Fibroblast of skin of right biceps (primary cell): ENCODE results near the gene PXK.

Source experiments
- DNase-seq: peaks from one replicate; pipeline ENCODE4 v3.0.0-alpha.2; 2013

The PXK gene

DNA sequence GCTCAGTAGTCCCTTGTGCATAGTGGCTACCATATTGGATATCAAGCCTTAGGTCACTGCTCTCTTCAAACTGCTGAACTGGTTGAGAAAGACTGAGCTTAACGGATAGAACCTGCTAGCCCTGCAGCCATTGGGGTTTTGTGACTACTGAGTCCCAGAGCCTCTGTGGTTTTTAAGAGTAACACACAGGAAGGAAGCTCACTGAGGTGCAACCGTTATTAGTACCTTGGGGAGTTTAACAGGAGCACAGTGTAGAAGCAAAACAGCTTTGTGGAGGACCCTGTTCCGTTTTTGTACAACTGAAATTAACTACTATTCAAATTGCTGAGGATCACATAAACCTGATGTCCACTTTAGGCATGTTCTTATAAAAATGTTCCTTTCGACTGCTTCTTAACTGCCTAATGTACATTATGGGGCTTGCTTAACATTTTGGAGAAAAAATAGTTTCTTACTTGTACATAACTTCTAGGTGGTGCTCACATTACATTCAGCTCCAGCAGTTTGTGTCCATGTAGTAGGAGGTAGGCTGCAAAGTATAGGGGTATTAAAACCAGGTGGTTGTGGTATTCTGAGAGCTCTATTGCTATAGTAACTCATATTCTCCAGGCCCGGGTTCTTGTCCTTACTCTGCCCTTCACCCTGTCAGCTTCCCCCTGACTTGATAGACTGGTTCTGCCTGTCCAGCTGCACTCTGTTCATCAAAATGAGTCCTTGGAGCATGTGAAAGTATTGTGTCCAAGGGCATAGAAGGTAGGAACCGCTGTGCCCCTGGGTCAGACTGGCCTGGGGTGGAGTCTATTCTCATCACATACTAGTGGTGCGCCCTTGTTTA, 17.3 kb downstream of the PXK start:
- no peak for DNase-seq

DNA sequence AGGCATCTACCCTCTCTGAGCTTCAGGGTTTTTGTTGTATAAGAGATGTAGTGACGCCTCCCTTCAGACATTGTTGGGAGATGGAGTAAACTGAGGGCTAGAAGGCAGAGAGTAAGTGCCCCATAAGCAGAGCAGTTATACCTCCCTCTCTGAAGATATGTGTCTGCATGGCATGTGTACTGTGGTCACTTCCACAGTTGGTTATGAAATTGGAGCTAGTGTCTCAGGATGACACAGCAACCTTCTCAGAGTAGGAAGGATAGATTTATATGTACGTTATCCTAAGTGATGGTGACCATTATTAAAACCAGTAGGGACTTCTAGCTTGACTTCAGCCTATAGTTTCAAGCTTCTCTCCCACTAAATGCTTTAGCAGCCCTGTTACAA, 17.9 kb downstream of the PXK start:
- DNase-seq = no peak

DNA sequence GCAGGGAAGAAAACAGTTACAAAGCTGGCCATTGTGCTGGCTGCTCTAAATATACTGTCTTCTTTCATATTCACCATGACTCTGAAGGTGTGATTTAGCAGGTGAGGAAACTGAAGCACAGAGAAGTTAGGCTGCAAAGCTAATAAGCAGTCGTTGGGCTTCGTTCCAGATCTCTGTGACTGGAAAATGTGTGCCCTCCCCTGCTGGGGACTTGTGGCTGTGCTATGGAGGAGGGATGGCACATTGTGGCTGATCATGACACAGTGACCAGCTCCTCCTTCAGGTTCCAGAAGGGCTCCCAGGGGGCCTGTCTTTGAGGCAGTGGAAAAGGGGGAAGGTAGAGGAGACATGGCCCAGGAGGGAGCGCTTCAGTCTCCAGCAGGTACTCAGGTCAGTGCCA, 19.2 kb downstream of the PXK start:
- DNase-seq = no peak

DNA sequence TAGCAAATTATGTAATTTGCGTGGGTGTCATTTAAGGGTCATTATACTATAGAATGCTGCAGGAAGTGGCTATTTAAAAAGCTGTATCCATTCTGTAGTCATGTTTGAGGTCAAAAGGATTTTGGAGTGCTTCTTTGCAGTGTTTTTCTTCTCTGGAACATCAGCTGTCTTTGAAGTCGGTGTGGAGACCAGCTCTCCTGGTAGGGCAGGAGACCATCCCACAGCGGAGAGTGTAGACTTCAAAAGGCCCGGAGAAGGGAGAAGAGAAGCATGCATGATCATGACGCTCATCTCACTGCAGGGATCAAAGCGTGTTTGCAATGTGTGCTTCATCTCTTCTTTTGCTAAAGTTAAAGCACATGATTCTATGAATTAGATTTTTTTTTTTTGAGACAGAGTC, 19.9 kb downstream of the PXK start:
- no peak for DNase-seq

DNA sequence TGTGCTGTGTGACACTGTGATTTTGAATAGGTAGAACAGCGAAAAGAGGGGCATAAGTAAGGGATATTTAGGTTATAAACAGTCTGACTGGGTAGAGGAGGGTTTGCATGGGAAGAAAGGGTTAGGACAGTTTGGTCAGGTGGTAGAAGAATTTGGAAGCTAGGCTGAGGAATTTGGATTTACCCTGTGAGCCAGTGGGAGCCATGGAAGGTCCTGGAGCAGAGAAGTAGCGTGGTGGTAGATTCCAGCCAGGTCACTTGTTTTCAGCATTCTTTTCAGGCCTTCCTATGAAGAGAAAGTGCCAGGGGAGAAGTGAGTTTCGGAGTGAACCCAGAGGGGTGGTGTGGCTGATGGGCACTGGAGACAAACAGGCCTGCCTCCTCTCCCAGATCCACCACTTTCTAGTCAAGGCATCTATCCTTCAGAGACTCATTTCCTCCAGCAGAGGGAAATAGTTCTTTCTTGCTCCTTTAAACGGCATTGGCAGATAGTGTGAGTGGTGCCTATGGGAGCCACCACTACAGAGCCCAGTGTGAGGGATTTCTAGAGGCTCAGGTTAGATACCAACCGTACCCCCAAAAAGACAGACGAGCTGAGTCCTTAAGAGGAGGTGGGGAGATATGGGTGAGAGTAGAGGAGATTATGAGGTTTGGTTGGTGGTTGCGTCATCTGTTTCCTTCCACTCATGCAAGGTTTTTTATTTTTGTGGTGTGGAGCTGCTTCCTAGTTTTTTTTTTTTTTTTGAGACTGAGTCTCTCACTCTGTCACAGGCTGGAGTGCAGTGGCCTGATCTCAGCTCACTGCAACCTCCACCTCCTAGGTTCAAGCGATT, 21.2 kb downstream of the PXK start:
- DNase-seq = no peak

DNA sequence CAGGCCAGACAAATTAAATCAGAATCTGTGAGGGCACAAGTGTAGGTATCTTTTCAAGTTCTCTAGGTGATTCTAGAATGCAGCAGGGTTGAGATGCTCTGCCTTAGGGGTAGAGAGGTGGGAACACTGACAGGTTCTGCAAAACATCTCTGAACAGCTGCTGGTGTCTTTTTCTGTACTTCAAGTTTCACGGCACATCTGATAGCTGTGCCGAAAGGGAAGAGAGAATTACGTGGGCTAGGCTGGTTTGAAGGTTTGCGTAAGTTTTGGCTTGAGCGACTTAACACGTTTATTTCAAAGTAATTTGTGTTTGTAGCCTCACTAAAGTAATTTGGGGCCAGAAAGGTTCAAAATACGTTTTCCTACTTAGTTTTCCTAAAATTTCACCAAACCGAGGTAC, 22.5 kb downstream of the PXK start:
- no peak for DNase-seq

DNA sequence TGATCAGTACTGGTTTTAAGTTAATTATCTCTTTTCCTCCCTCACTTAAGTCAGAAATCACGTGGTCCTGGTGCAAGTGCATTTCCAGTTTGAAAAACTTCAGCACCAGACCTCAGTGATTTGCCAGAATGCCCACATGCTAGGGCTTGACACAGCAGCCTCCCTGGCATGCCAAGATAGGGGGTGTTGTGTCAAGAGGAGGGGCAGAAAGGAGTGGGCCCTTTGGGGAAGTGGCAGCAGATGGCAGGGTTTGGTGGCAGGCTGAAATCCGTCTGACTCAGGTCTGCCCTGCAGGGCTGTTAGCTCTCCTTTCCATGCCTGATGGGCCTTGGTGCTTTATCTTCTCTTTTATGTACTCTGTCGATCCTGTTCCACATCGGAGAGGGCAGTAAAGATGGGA, 23.4 kb downstream of the PXK start:
- DNase-seq = no peak

DNA sequence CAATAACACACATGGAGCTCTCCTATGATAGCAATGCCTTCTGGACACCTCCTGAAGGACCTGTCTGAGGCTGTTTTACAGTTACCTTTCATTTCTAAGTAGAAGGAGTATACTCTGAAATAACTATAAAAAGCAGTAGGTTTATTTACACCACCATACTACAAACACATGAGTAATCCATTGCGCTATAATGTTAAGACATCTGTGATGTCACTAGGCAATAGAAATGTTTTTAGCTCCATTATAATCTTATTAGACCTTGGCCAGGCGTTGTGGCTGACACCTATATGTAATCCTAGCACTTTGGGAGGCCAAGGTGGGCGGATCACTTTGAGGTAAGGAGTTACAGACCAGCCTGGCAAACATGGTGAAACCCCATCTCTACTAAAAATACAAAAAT, 24.7 kb downstream of the PXK start:
- DNase-seq = no peak

DNA sequence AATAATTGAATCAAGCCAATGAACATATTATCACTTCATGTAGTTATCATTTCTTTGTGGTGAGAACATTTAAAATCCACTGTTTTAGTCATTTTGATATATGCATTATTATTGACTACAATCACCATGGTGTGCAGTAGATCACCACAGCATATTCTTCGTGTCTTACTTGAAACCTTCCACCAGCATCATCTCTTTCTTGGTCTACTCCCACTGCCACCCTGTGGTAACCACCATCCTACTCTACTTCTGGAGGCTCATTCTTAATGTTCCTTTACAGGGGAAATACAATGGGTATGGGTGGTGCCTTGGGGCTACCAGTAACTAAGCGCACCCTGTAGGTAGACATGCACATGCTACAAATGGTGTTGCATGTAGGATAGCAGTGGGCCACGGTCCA, 25.4 kb downstream of the PXK start:
- no peak for DNase-seq

DNA sequence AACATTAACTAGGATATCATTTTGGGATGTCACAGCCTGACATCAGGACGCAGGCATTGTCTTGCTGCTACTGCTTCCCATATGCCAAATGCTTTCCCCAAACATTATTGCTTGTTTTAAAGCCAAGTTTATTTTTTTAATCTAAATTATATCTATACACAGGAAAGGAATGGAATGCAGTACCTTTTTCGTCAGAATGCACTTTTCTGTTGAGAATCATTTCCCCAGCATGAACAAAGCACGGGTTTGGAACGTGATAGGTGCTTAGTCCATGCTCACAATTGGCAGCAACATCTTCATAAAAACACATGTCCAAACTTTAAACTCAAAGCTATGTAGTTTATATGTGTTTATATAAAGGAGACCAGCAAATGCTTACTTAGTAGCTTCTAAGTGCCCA, 26.1 kb downstream of the PXK start:
- no peak for DNase-seq

DNA sequence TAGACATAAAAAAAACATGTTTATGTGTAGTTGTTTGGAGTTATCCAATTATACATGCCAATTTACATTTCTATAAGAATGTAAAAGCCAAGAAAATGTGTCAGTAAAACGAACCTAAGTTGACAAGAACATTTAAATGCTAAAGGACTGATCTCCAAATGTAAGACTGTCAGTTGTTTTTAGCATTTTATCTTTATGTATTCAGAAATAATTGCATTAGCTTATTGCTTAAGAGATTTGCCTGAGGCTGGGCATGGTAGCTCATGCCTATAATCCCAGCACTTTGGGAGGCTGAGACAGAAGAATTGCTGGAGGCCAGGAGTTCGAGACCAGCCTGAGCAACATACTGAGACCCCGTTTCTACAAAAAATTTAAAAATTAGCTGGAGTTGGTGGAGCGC, 26.9 kb downstream of the PXK start:
- no peak for DNase-seq

DNA sequence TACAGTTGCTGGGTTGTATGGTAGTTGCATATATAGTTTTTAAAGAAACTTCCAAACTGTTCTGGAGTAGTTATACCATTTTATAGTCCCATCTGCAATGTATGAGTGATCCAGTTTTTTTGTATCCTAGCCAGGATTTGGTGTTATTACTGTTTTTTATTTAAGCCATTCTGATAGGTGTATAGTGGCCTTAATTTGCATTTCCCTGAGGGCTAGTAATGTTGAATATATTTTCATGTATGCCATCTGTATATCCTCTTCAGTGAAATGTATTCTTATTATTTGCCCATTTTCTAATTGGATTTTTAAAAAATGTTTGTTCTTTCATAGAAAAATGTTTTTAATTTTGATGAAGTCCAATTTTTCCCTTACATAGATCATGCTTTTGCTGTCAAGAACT, 29.2 kb downstream of the PXK start:
- DNase-seq = no peak

DNA sequence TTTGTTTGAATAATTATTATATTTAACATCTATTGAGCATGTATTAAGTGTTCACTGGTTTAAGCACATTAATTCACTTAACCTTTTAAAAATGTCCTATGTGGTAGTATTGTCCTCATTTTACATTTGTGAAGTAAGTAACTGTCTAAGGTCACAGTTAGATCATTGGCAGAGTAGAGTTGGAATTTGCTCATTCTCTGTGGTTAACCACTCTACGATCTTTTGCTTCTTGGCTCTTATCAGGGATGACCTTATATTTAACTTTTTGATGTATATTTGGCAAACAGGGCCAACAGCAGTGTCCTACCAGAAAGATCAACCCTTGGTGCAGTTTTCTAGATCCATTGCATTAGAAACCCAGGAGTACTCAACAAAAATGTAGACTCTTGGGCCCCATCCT, 34.0 kb downstream of the PXK start:
- peak; percentile 48 for DNase-seq

DNA sequence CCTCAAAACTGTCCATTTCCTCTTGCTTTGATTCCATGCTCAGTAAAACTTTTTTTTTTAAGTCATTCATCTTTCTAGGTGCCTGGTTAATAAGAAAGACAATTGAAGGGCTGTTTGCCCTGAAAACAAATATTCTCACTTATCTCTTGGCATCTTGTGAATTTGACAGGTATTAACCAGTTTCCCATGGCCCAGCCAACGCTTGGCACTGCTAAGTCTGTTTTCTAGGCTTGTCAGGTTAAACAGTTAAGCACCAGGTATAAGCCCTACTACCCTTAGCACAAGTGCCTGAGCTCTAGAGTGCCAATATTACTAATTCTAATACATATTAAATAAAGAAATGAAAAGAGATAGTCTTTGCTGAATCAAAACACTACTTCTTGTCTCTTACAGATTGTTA, 36.3 kb downstream of the PXK start:
- DNase-seq = no peak

DNA sequence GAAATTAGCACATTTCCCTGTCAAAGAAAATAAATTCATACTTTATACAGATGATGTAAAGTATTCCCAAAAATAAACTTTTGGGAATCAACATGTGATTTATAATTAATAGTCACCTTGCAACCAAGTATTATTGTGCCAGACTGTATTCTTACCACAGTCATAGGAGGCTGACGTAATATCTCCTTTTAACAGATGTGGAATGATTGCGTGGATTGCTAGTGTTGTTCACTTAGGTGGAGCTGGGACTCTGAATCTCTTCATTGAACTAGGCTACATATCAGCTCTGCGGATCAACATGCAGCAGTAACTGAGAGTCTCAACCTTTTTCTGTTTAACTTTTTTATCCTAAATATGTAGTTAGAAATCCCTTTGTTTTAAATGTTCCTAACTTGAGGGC, 37.2 kb downstream of the PXK start:
- DNase-seq = no peak

DNA sequence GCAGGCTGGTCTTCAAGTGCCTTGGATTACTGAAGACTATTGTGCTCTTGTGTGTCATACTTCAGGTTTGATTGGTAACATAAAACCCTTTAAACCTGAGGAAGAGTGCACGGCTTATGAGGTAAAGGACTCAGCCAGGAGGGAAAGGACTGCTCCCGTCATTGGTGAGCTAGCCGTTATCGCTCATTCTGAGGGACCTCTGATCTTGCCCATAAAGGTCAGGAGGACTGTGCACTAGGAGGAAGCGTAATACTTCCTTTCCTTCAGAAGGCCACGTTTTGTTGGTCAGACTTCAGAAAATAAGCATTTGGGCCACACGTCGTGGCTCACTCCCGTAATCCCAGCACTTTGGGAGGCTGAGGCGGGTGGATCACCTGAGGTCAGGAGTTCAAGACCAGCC, 37.7 kb downstream of the PXK start:
- DNase-seq = no peak

DNA sequence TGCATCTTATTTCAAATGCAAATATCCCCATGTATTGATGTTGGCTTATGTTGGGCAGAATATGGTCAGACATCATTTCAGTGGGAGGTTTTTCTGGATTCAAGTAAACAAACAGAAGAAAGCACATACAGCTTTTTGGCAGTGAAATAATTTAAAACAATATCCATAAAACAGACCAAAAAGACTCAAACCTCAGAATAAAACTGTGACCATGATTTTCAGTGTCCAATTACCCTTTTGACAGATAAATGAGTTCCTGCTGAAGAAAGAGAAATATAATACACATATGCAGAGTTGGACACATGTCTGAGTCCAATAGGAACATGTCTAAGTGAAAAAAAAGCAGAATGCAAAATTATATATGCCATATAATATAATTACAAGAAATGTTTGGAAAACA, 39.1 kb downstream of the PXK start:
- no peak for DNase-seq

DNA sequence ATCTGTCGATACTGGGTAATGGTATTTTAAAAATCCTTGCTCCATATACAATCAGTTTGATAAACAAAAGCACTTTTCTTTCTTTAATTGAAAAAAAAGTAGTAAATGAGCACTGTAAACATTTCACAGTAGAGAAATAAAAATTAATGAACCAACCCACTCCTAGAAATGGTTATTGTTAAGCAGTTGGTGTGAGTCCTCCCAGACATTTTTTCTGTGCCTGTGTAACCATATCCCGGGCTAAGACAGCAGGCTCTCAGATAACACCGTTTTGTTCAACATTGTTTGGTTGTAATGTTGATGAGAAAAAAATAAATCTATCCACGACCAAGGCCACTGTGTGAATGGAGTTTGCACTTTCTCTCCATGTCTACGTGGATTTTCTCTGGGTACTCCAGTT, 42.6 kb downstream of the PXK start:
- DNase-seq = no peak

DNA sequence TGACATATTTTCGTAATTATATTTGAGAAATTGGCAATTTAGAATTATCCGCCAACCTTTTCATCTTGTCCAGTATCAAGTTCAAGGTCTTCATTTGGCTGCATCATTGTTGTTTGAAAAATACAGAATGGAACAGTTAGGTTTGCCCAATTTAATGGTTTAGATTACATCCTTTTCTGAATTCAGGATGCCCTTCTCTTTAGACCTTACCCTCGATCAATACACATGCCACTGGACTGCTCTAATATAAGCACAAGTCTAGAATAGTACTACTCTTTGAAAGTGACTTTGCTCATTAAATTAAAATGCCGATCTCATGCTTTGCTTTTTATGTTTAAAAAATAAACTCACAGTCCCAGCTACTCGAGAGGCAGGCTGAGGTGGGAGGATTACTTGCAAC, 44.5 kb downstream of the PXK start:
- DNase-seq = no peak

DNA sequence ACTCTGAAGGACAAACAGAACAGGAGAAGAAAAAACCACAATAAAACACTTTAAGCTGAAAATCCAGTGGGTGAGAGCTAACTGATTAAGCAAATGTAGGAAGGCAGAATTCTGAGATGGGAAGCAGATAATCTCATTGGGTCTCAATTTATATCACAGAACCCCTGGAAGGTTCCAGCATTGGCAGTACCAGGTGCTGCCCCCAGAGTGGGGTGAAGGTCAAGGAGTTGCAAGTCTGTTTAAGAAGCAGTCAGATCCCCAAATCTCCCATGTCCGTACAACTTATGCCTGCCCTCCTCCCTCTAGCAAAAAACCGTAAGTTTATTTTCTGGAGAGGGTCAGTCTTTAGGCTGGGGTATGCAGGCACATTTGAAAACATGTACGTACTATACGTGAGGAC, 45.1 kb downstream of the PXK start:
- no peak for DNase-seq

DNA sequence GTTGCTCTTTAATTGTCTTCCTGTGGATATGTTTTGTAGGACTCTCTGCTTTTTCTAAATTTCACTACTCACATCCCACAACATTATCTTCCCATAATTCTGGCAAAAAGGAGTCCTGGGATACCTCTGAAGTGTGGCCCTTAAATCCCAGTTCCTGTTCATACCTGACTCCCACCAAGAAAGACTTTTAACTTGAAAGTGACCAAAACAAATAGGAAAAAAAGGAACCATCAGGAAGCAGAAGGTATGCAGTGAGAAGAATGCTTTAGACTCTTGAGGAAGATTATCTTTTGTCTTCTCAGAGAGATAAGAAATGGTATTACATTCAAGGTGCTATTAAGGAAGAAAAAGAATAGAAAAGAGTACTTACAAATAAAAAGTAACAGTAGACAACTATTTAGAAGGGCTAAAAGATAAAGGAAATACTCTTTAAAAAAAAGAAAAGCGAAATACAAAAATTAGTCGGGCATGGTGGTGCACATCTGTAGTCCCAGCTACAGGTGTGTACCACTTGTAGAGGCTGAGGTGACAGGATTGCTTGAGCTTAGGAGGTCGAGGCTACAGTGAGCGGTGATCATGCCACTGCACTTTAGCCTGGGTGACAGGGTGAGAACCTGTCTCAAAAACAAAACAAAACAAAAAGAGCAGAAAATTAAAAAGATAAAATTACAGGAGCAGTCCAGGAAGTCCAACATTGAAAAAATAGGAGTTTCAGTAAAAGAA, 46.8 kb downstream of the PXK start:
- no peak for DNase-seq

DNA sequence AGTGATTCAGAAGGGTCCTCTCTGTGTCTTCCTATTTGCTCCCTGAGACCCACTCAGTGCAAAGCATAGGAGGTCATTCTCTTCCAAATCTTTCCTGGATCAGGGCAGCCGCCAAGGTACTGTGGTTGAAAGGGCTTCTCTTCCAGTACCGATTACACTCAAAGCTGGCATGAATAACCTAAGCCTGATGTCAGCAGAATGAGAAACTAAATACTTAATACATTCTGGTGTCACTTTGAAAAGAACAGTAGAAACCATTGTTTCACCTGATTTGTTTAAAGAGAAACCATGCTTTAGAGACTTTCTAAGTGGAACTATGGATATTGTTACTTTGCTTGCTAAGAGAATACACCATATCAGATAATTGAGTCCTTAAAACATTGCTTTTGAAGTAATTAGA, 50.8 kb downstream of the PXK start:
- DNase-seq = peak; percentile 47

DNA sequence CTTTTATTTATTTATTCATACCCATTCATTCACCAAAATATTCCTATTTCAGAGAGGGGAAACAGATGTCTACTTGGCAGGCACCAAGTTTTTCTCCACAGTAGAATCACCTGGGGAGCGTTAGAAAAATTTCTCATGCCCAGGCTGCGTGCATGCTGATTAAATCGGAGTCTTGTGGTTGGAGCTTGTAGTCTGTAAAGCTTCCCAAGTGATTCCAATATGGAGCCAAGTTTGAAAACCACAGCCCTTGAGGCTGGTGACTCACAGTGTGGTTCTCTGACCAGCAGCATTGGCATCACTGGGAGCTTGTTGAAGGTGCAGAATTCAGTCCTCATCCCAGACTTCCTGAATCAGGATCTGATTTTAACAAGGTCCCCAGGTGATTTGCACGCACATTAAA, 51.2 kb downstream of the PXK start:
- peak; percentile 100 for DNase-seq
